ENCODE measurements around the gene BCLAF1. TPM values are rescaled to one million over a fixed set of nuclear protein-coding genes. Genes with fewer than 3 reads are reported as not detected.
"Not testable (repeated sequence)": the region's sequence is repeated elsewhere in the genome, so short reads cannot be mapped to it uniquely, and the experiment has no call there.

Gene BCLAF1
- total RNA-seq, 2 experiments from 2014 or later: 166 to 223 TPM

- CTCF ChIA-PET: no interaction called here
- DNase-seq (no peak), ATAC-seq (no peak)
- intact Hi-C loops (cut with DNase I, micrococcal nuclease): no loop called here
- POLR2A ChIA-PET: no interaction called here
- Mint-ChIP-seq H3K27me3 (no peaks in the 10 kb centered on the region), H3K9me3 (ENCODE audit: low read depth) (no peaks in the 10 kb centered on the region), H3K36me3 (ENCODE audit: low read depth) (no peaks in the 10 kb centered on the region), H3K4me1 (no peaks in the 10 kb centered on the region), H3K27ac (no peak overlapping the region), H3K4me3 (no peak overlapping the region)
Measured at GRCh38 chr6:136324686-136325380, 35.2 kb upstream of the BCLAF1 start.

GRCh38 chr6:136323431-136324112 lies 33.9 kb upstream of the BCLAF1 start:
- Mint-ChIP-seq H3K27me3 (no peaks in the 10 kb centered on the region), H3K4me3 (no peak overlapping the region), H3K27ac (no peak overlapping the region), H3K36me3 (ENCODE audit: low read depth) (no peaks in the 10 kb centered on the region), H3K9me3 (ENCODE audit: low read depth) (no peaks in the 10 kb centered on the region), H3K4me1 (no peaks in the 10 kb centered on the region)
- intact Hi-C loops (cut with DNase I, micrococcal nuclease): no loop called here
- ATAC-seq (no peak), DNase-seq (no peak)
- CTCF ChIA-PET: interaction anchor here (0.6 to 1.0 kb wide), 2 partner anchors 10 to 203 kb away, joined by 3 read pairs; no protein-coding TSS in a partner anchor
- POLR2A ChIA-PET: no interaction called here

GRCh38 chr6:136319732-136320131 lies 30.1 kb upstream of the BCLAF1 start:
- intact Hi-C loops (cut with DNase I, micrococcal nuclease): loop anchor here (5.0 kb wide), 2 partner anchors 642 to 812 kb away; no protein-coding TSS in a partner anchor
- H3K4me3 Mint-ChIP-seq: no peak overlapping the region
- no peaks in the 10 kb centered on the region for H3K27me3 Mint-ChIP-seq
- ChIA-PET POLR2A (interaction anchor here (0.7 kb wide), 1 partner anchor 110 kb away, joined by 3 read pairs; no protein-coding TSS in a partner anchor), CTCF (interaction anchor here (3.2 kb wide), 1 partner anchor 11 kb away, joined by 10 read pairs; no protein-coding TSS in a partner anchor)
- ATAC-seq (no peak), DNase-seq (no peak)
- no peak overlapping the region for H3K27ac Mint-ChIP-seq
- no peaks in the 10 kb centered on the region for H3K9me3 Mint-ChIP-seq (ENCODE audit: low read depth)
- no peaks in the 10 kb centered on the region for H3K4me1 Mint-ChIP-seq
- no peaks in the 10 kb centered on the region for H3K36me3 Mint-ChIP-seq (ENCODE audit: low read depth)

- Mint-ChIP-seq H3K4me1 (no peaks in the 10 kb centered on the region), H3K4me3 (no peak overlapping the region), H3K27me3 (no peaks in the 10 kb centered on the region), H3K36me3 (ENCODE audit: low read depth) (no peaks in the 10 kb centered on the region), H3K9me3 (ENCODE audit: low read depth) (no peaks in the 10 kb centered on the region), H3K27ac (no peak overlapping the region)
- intact Hi-C loops (cut with DNase I, micrococcal nuclease): loop anchor here (5.0 kb wide), 2 partner anchors 641 to 811 kb away; no protein-coding TSS in a partner anchor
- no peak for ATAC-seq
- CTCF ChIA-PET: interaction anchor here (1.7 to 3.2 kb wide), 4 partner anchors 12 to 92 kb away, joined by 7 to 10 read pairs (median 8); no protein-coding TSS in a partner anchor
- POLR2A ChIA-PET: no interaction called here
- no peak for DNase-seq
Measured at GRCh38 chr6:136318676-136319075, 29.0 kb upstream of the BCLAF1 start.

- H3K27ac Mint-ChIP-seq: no peak overlapping the region
- no peak overlapping the region for H3K4me3 Mint-ChIP-seq
- no peak for DNase-seq
- H3K9me3 Mint-ChIP-seq (ENCODE audit: low read depth): no peaks in the 10 kb centered on the region
- H3K36me3 Mint-ChIP-seq (ENCODE audit: low read depth): no peaks in the 10 kb centered on the region
- POLR2A ChIA-PET: no interaction called here
- ATAC-seq: no peak
- no peaks in the 10 kb centered on the region for H3K4me1 Mint-ChIP-seq
- no peaks in the 10 kb centered on the region for H3K27me3 Mint-ChIP-seq
- intact Hi-C loops (cut with DNase I, micrococcal nuclease): loop anchor here (1.0 to 5.0 kb wide), 8 partner anchors 27 to 867 kb away; partner anchors contain the start of gene MTFR2 (in 2 of the 2)
- CTCF ChIA-PET: interaction anchor here (0.7 to 3.2 kb wide), 13 partner anchors 11 to 812 kb away, joined by 3 to 14 read pairs (median 4); partner anchors contain the start of gene BCLAF1
Measured at GRCh38 chr6:136317971-136318370, 28.3 kb upstream of the BCLAF1 start.

GRCh38 chr6:136317021-136317694 lies 27.5 kb upstream of the BCLAF1 start:
- intact Hi-C loops (cut with DNase I, micrococcal nuclease): loop anchor here (1.0 to 5.0 kb wide), 8 partner anchors 26 to 866 kb away; partner anchors contain the start of gene MTFR2 (in 2 of the 2)
- H3K27ac Mint-ChIP-seq: no peak overlapping the region
- POLR2A ChIA-PET: no interaction called here
- no peaks in the 10 kb centered on the region for H3K9me3 Mint-ChIP-seq (ENCODE audit: low read depth)
- H3K36me3 Mint-ChIP-seq (ENCODE audit: low read depth): no peaks in the 10 kb centered on the region
- no peaks in the 10 kb centered on the region for H3K27me3 Mint-ChIP-seq
- CTCF ChIA-PET: interaction anchor here (0.7 to 3.2 kb wide), 16 partner anchors 9 to 811 kb away, joined by 3 to 14 read pairs (median 4); partner anchors contain the start of gene BCLAF1
- peak; percentile 75 for DNase-seq
- no peaks in the 10 kb centered on the region for H3K4me1 Mint-ChIP-seq
- no peak overlapping the region for H3K4me3 Mint-ChIP-seq
- peak; percentile 88 for ATAC-seq

GRCh38 chr6:136315594-136315993 lies 25.9 kb upstream of the BCLAF1 start:
- Mint-ChIP-seq H3K4me1 (no peaks in the 10 kb centered on the region), H3K36me3 (ENCODE audit: low read depth) (no peaks in the 10 kb centered on the region), H3K4me3 (no peak overlapping the region), H3K9me3 (ENCODE audit: low read depth) (no peaks in the 10 kb centered on the region), H3K27ac (no peak overlapping the region), H3K27me3 (no peaks in the 10 kb centered on the region)
- no peak for ATAC-seq
- intact Hi-C loops (cut with DNase I, micrococcal nuclease): loop anchor here (5.0 kb wide), 2 partner anchors 638 to 808 kb away; no protein-coding TSS in a partner anchor
- ChIA-PET POLR2A (no interaction called here), CTCF (interaction anchor here (0.7 to 1.6 kb wide), 4 partner anchors 15 to 385 kb away, joined by 3 read pairs; no protein-coding TSS in a partner anchor)
- DNase-seq: no peak

GRCh38 chr6:136312975-136313374 lies 23.3 kb upstream of the BCLAF1 start:
- no peak overlapping the region for H3K4me3 Mint-ChIP-seq

GRCh38 chr6:136309729-136310311 lies 20.2 kb upstream of the BCLAF1 start:
- ChIA-PET CTCF (interaction anchor here (0.6 to 1.0 kb wide), 3 partner anchors 9 to 22 kb away, joined by 3 to 5 read pairs (median 3); no protein-coding TSS in a partner anchor), POLR2A (no interaction called here)
- H3K9me3 Mint-ChIP-seq (ENCODE audit: low read depth): no peaks in the 10 kb centered on the region
- no peak for ATAC-seq
- DNase-seq: no peak
- H3K4me1 Mint-ChIP-seq: no peaks in the 10 kb centered on the region
- H3K36me3 Mint-ChIP-seq (ENCODE audit: low read depth): no peaks in the 10 kb centered on the region
- no peak overlapping the region for H3K27ac Mint-ChIP-seq
- no peak overlapping the region for H3K4me3 Mint-ChIP-seq
- H3K27me3 Mint-ChIP-seq: no peaks in the 10 kb centered on the region
- intact Hi-C loops (cut with DNase I, micrococcal nuclease): no loop called here

More at GRCh38 chr6:136312975-136313374, 23.3 kb upstream of the BCLAF1 start:
- Mint-ChIP-seq H3K9me3 (ENCODE audit: low read depth) (no peaks in the 10 kb centered on the region), H3K36me3 (ENCODE audit: low read depth) (no peaks in the 10 kb centered on the region), H3K4me1 (no peaks in the 10 kb centered on the region), H3K27me3 (no peaks in the 10 kb centered on the region), H3K27ac (no peak overlapping the region)
- ATAC-seq (no peak), DNase-seq (no peak)
- POLR2A ChIA-PET: no interaction called here
- CTCF ChIA-PET: interaction anchor here (0.7 to 1.0 kb wide), 2 partner anchors 27 to 30 kb away, joined by 3 to 5 read pairs; no protein-coding TSS in a partner anchor
- intact Hi-C loops (cut with DNase I, micrococcal nuclease): no loop called here

- no peaks in the 10 kb centered on the region for H3K4me1 Mint-ChIP-seq
- ATAC-seq (no peak), DNase-seq (no peak)
- POLR2A ChIA-PET: no interaction called here
- no peaks in the 10 kb centered on the region for H3K9me3 Mint-ChIP-seq (ENCODE audit: low read depth)
- intact Hi-C loops (cut with DNase I, micrococcal nuclease): no loop called here
- H3K27ac Mint-ChIP-seq: no peak overlapping the region
- no peak overlapping the region for H3K4me3 Mint-ChIP-seq
- H3K36me3 Mint-ChIP-seq (ENCODE audit: low read depth): no peaks in the 10 kb centered on the region
- no peaks in the 10 kb centered on the region for H3K27me3 Mint-ChIP-seq
- CTCF ChIA-PET: interaction anchor here (1.0 kb wide), 1 partner anchor 13 kb away, joined by 3 read pairs; no protein-coding TSS in a partner anchor
Measured at GRCh38 chr6:136309171-136309570, 19.5 kb upstream of the BCLAF1 start.

GRCh38 chr6:136308469-136308868 lies 18.8 kb upstream of the BCLAF1 start:
- H3K4me1 Mint-ChIP-seq; H3K27ac Mint-ChIP-seq; H3K36me3 Mint-ChIP-seq (ENCODE audit: low read depth); intact Hi-C loops (cut with DNase I, micrococcal nuclease); POLR2A ChIA-PET; ATAC-seq; H3K9me3 Mint-ChIP-seq (ENCODE audit: low read depth); H3K4me3 Mint-ChIP-seq; H3K27me3 Mint-ChIP-seq; DNase-seq: not testable (repeated sequence)
- CTCF ChIA-PET: interaction anchor here (1.0 to 1.2 kb wide), 2 partner anchors 14 to 19 kb away, joined by 3 read pairs; partner anchors contain the start of gene BCLAF1

All from activated CD4-positive, alpha-beta T cell treated with anti-CD3 and anti-CD28 coated beads for 36 hours (primary cell).